Liver (tissue), 3 donors: ENCODE measurements around the gene CIAPIN1.

Experiments
- TAF1 ChIP-seq: conservative IDR thresholded peaks from 2 replicates; pipeline ENCODE4 v1.6.1; 2016; ENCODE audit warnings: antibody characterized with exemption, mild to moderate bottlenecking
- TF ChIP-seq, protein P1 (sequence below): fragments of 150-350 bp; IDR thresholded peaks from 2 replicates; pipeline ENCODE4 v1.5.1; 2017; ENCODE audit warnings: improper control_type of control experiment, low read depth, low read length; ENCODE audit not compliant: missing input control
- donor health status: healthy.
- donor health status: healthy.

DNA sequence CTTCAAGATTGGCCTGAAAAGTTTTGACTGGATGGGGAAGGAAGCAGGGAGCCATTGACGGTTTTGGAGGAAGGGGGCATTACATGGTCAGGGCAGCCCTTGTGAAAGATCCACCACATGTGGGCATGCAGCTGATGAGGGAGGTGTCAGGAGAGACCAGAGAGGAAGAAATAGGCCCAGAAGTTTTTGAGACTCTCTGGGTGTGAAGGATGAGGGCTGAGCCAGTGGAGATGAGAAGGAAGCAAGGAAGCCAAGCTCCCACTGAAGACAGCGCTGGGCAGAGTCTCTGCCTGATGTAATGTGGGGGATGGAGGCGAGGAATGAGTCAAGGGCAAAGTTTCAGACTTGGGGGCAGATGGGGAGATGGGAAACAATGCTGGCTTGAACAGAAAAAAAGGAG is 42.1 kb downstream of the CIAPIN1 start:
- TF ChIP-seq, protein P1, sequence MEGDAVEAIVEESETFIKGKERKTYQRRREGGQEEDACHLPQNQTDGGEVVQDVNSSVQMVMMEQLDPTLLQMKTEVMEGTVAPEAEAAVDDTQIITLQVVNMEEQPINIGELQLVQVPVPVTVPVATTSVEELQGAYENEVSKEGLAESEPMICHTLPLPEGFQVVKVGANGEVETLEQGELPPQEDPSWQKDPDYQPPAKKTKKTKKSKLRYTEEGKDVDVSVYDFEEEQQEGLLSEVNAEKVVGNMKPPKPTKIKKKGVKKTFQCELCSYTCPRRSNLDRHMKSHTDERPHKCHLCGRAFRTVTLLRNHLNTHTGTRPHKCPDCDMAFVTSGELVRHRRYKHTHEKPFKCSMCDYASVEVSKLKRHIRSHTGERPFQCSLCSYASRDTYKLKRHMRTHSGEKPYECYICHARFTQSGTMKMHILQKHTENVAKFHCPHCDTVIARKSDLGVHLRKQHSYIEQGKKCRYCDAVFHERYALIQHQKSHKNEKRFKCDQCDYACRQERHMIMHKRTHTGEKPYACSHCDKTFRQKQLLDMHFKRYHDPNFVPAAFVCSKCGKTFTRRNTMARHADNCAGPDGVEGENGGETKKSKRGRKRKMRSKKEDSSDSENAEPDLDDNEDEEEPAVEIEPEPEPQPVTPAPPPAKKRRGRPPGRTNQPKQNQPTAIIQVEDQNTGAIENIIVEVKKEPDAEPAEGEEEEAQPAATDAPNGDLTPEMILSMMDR, result no peak
- TF ChIP-seq TAF1, result no peak
